ENCODE data around the gene OXCT1. TPM values are rescaled to one million over a fixed set of nuclear protein-coding genes. Genes with fewer than 3 reads are reported as not detected.

OXCT1 gene
- total RNA-seq, 1 experiment from 2014 or later, result 20.6 TPM

- TF ChIP-seq RELA (CRISPR knock-in tag; IDR thresholded peaks at IDR 0.05; ENCODE audit: borderline replicate concordance), result no peak
- TF ChIP-seq EMX1 (CRISPR knock-in tag; IDR thresholded peaks at IDR 0.05), result no peak
- no peak for TF ChIP-seq ZNF416 (CRISPR knock-in tag; IDR thresholded peaks at IDR 0.05)
- TF ChIP-seq NR1H2 (CRISPR knock-in tag; IDR thresholded peaks at IDR 0.05), result no peak
- no peak for TF ChIP-seq ELF4 (CRISPR knock-in tag; IDR thresholded peaks at IDR 0.05; ENCODE audit: low read depth)
- no peak for TF ChIP-seq CTCF (IDR thresholded peaks at IDR 0.05)
- no peak for TF ChIP-seq GABPB1 (CRISPR knock-in tag; IDR thresholded peaks at IDR 0.05)
- TF ChIP-seq, protein P1, sequence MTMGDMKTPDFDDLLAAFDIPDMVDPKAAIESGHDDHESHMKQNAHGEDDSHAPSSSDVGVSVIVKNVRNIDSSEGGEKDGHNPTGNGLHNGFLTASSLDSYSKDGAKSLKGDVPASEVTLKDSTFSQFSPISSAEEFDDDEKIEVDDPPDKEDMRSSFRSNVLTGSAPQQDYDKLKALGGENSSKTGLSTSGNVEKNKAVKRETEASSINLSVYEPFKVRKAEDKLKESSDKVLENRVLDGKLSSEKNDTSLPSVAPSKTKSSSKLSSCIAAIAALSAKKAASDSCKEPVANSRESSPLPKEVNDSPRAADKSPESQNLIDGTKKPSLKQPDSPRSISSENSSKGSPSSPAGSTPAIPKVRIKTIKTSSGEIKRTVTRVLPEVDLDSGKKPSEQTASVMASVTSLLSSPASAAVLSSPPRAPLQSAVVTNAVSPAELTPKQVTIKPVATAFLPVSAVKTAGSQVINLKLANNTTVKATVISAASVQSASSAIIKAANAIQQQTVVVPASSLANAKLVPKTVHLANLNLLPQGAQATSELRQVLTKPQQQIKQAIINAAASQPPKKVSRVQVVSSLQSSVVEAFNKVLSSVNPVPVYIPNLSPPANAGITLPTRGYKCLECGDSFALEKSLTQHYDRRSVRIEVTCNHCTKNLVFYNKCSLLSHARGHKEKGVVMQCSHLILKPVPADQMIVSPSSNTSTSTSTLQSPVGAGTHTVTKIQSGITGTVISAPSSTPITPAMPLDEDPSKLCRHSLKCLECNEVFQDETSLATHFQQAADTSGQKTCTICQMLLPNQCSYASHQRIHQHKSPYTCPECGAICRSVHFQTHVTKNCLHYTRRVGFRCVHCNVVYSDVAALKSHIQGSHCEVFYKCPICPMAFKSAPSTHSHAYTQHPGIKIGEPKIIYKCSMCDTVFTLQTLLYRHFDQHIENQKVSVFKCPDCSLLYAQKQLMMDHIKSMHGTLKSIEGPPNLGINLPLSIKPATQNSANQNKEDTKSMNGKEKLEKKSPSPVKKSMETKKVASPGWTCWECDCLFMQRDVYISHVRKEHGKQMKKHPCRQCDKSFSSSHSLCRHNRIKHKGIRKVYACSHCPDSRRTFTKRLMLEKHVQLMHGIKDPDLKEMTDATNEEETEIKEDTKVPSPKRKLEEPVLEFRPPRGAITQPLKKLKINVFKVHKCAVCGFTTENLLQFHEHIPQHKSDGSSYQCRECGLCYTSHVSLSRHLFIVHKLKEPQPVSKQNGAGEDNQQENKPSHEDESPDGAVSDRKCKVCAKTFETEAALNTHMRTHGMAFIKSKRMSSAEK (CRISPR knock-in tag; IDR thresholded peaks at IDR 0.05; ENCODE audit: borderline replicate concordance), result no peak
- TF ChIP-seq HMGA2 (CRISPR knock-in tag; IDR thresholded peaks at IDR 0.05), result no peak
- TF ChIP-seq ZNF396 (CRISPR knock-in tag; IDR thresholded peaks at IDR 0.05; ENCODE audit: borderline replicate concordance), result no peak
- no peak for TF ChIP-seq PRRX2 (CRISPR knock-in tag; IDR thresholded peaks at IDR 0.05)
- TF ChIP-seq ZNF317 (CRISPR knock-in tag; IDR thresholded peaks at IDR 0.05; ENCODE audit: borderline replicate concordance, low read depth), result no peak
- no peak for TF ChIP-seq SMAD4 (CRISPR knock-in tag; IDR thresholded peaks at IDR 0.05)
- no peak for TF ChIP-seq JAZF1 (CRISPR knock-in tag; IDR thresholded peaks at IDR 0.05)
- TF ChIP-seq ZNF121 (CRISPR knock-in tag; IDR thresholded peaks at IDR 0.05), result peak; percentile 39
- TF ChIP-seq, protein P2, sequence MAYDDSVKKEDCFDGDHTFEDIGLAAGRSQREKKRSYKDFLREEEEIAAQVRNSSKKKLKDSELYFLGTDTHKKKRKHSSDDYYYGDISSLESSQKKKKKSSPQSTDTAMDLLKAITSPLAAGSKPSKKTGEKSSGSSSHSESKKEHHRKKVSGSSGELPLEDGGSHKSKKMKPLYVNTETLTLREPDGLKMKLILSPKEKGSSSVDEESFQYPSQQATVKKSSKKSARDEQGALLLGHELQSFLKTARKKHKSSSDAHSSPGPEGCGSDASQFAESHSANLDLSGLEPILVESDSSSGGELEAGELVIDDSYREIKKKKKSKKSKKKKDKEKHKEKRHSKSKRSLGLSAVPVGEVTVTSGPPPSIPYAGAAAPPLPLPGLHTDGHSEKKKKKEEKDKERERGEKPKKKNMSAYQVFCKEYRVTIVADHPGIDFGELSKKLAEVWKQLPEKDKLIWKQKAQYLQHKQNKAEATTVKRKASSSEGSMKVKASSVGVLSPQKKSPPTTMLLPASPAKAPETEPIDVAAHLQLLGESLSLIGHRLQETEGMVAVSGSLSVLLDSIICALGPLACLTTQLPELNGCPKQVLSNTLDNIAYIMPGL (CRISPR knock-in tag; IDR thresholded peaks at IDR 0.05), result peak; percentile 74; the same call in 1 of the 2 replicates
- TF ChIP-seq FOXJ3 (CRISPR knock-in tag; IDR thresholded peaks at IDR 0.05; ENCODE audit: borderline replicate concordance), result no peak
- TF ChIP-seq, protein P3, sequence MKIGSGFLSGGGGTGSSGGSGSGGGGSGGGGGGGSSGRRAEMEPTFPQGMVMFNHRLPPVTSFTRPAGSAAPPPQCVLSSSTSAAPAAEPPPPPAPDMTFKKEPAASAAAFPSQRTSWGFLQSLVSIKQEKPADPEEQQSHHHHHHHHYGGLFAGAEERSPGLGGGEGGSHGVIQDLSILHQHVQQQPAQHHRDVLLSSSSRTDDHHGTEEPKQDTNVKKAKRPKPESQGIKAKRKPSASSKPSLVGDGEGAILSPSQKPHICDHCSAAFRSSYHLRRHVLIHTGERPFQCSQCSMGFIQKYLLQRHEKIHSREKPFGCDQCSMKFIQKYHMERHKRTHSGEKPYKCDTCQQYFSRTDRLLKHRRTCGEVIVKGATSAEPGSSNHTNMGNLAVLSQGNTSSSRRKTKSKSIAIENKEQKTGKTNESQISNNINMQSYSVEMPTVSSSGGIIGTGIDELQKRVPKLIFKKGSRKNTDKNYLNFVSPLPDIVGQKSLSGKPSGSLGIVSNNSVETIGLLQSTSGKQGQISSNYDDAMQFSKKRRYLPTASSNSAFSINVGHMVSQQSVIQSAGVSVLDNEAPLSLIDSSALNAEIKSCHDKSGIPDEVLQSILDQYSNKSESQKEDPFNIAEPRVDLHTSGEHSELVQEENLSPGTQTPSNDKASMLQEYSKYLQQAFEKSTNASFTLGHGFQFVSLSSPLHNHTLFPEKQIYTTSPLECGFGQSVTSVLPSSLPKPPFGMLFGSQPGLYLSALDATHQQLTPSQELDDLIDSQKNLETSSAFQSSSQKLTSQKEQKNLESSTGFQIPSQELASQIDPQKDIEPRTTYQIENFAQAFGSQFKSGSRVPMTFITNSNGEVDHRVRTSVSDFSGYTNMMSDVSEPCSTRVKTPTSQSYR (CRISPR knock-in tag; IDR thresholded peaks at IDR 0.05), result no peak
- TF ChIP-seq, protein P4, sequence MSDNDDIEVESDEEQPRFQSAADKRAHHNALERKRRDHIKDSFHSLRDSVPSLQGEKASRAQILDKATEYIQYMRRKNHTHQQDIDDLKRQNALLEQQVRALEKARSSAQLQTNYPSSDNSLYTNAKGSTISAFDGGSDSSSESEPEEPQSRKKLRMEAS (CRISPR knock-in tag; IDR thresholded peaks at IDR 0.05), result peak; percentile 89
- peak; percentile 28; the same call in 1 of the 2 replicates for TF ChIP-seq E2F4 (CRISPR knock-in tag; IDR thresholded peaks at IDR 0.05; ENCODE audit: borderline replicate concordance, low read depth)
- TF ChIP-seq ETV6 (CRISPR knock-in tag; IDR thresholded peaks at IDR 0.05), result peak; percentile 82
Observed at GRCh38 chr5:41869724-41870626, at the start of gene OXCT1 (continued).

Data from WTC11 (cell line).